Mononuclear cell (primary cell): ENCODE measurements around the gene POR. TPM values are rescaled to one million over a fixed set of nuclear protein-coding genes. Genes with fewer than 3 reads are reported as not detected.
"Not testable (repeated sequence)": the region's sequence is repeated elsewhere in the genome, so short reads cannot be mapped to it uniquely, and the experiment has no call there.

ENCODE experiments used
- H3K27me3 ChIP-seq: 2 replicates; pipeline ENCODE4 v1.6.0; 2011; ENCODE audit warnings: low read length, control low read depth; ENCODE audit not compliant: insufficient read depth
- H3K4me1 ChIP-seq: 2 replicates; pipeline ENCODE4 v1.5.1; 2011; ENCODE audit warnings: mild to moderate bottlenecking, low read length, control low read depth; ENCODE audit not compliant: insufficient read depth
- H3K4me3 ChIP-seq: 2 replicates; pipeline ENCODE4 v1.5.1; 2011; ENCODE audit warnings: mild to moderate bottlenecking, low read length, moderate library complexity
- H3K9me3 ChIP-seq: 2 replicates; pipeline ENCODE4 v1.5.1; 2011; ENCODE audit warnings: low read depth, mild to moderate bottlenecking, control low read depth, low read length
- total RNA-seq: library from RNA; depleted of rRNA; stranded (reverse); fragments of >200 nt; gene quantifications from one replicate; pipeline ENCODE4 v1.2.3, GENCODE V29; 2012

Gene POR
- total RNA-seq, 1 donor: 35.6 TPM

GRCh38 chr7:76011442-76011861 lies 96.5 kb downstream of the POR start:
- no peaks in the 10 kb centered on the region for H3K9me3 ChIP-seq
- no peak overlapping the region for H3K4me3 ChIP-seq
- H3K27me3 ChIP-seq: no peaks in the 10 kb centered on the region
- peaks cover 26% of the 10 kb centered on the region for H3K4me1 ChIP-seq

DNA sequence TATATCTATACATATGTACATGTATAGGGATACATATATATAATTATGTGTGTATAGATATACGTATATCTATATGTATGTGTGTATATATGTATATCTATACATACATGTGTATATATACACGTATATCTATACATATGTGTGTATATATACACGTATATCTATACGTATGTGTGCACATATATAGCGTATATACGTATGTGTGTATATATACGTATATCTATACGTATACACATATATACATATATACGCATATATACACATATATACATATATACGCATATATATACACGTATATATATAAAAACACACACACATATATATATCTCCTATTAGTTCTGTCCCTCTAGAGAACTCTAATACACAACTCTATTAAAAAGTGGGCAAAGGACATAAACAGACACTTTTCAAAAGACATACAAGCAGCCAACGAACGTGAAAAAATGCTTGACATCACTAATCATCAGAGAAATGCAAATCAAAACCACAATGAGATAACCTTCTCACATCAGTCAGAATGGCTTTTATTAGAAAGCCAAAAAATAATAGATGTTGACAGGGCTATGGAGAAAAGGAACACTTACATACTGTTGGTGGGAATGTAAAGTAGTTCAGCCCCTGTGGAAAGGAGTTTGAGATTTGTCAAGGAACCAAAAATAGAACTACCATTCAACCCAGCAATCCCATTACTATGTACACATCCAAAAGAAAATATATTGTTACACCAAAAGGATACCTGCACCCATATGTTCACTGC lies 101.4 kb downstream of the POR start:
- Histone ChIP-seq H3K9me3 (no peaks in the 10 kb centered on the region), H3K27me3 (no peaks in the 10 kb centered on the region), H3K4me1 (peaks cover 11% of the 10 kb centered on the region), H3K4me3 (no peak overlapping the region)

GRCh38 chr7:76018520-76018919 lies 103.6 kb downstream of the POR start:
- H3K9me3 ChIP-seq, H3K4me3 ChIP-seq, H3K27me3 ChIP-seq: not testable (repeated sequence)
- peaks cover 28% of the 10 kb centered on the region for H3K4me1 ChIP-seq

- no peaks in the 10 kb centered on the region for H3K9me3 ChIP-seq
- H3K4me3 ChIP-seq: no peak overlapping the region
- H3K4me1 ChIP-seq: peaks cover 30% of the 10 kb centered on the region
- H3K27me3 ChIP-seq: no peaks in the 10 kb centered on the region
Measured at GRCh38 chr7:76020031-76020714, 105.2 kb downstream of the POR start.

- no peaks in the 10 kb centered on the region for H3K27me3 ChIP-seq
- H3K9me3 ChIP-seq: no peaks in the 10 kb centered on the region
- H3K4me1 ChIP-seq: peaks cover 30% of the 10 kb centered on the region
- no peak overlapping the region for H3K4me3 ChIP-seq
Measured at GRCh38 chr7:76022026-76022780, 107.2 kb downstream of the POR start.

- Histone ChIP-seq H3K4me1 (peaks cover 30% of the 10 kb centered on the region), H3K4me3 (no peak overlapping the region), H3K9me3 (no peaks in the 10 kb centered on the region), H3K27me3 (no peaks in the 10 kb centered on the region)
Measured at GRCh38 chr7:76023002-76023401, 108.0 kb downstream of the POR start.

- not testable (repeated sequence) for H3K4me1 ChIP-seq, H3K9me3 ChIP-seq, H3K27me3 ChIP-seq, H3K4me3 ChIP-seq
Measured at GRCh38 chr7:76029682-76030081, 114.7 kb downstream of the POR start.

- Histone ChIP-seq H3K9me3 (no peaks in the 10 kb centered on the region), H3K4me3 (no peak overlapping the region), H3K27me3 (no peaks in the 10 kb centered on the region), H3K4me1 (no peaks in the 10 kb centered on the region)
Measured at GRCh38 chr7:76031964-76032363, 117.0 kb downstream of the POR start.

Other genes starting within 250 kb of the POR start
- gene HIP1, start 176.2 kb upstream of the POR start, total RNA-seq: 4.2 TPM
- not detected for gene CCL26, start 142.9 kb upstream of the POR start, total RNA-seq
- not detected for gene CCL24, start 101.3 kb upstream of the POR start, total RNA-seq
- gene RHBDD2, start 36.1 kb upstream of the POR start, total RNA-seq: 65.3 TPM
- gene TMEM120A, start 79.4 kb downstream of the POR start, total RNA-seq: 10.9 TPM
- 10.8 TPM for gene STYXL1, start 132.8 kb downstream of the POR start, total RNA-seq
- 28.2 TPM for gene MDH2, start 133.0 kb downstream of the POR start, total RNA-seq